Hematopoietic multipotent progenitor cell treated with erythropoietin and hydrocortisone succinate and interleukin-3 and kit ligand, for 17 days (in vitro differentiated cells): ENCODE data around the gene SEPTIN3.

Experiments used
- DNase-seq: peaks from one replicate; pipeline ENCODE4 v3.0.0-alpha.2; 2015; ENCODE audit warnings: low spot score

The SEPTIN3 gene

GRCh38 chr22:41969110-41969646, at the start of gene SEPTIN3:
TSS of gene SEPTIN3 (plus strand) at chr22:41969443. CDS start at chr22:41971493, 2,050 bp downstream.
- DNase-seq = no peak

- DNase-seq = no peak
These were observed 48.8 kb upstream of the SEPTIN3 start for GRCh38 chr22:41920271-41920976.

DNA sequence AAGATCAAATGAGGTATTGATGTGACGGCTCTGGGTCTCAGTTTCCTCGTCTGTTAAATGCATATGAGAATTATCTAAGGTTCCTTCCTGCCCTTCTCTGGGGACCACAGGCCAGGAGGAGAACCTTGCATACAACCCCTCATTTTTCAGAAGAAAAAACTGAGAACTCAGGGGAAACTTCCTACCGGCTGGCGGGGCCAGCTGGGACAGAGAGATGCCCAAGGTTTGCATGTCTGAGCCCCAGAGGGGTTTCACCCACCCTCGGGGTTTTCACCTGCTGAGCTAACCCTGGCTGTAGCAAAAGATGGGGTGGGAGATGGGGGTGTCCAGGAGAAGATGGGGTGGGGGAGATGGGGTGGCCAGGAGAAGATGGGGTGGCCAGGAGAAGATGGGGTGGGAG, 46.9 kb upstream of the SEPTIN3 start:
- no peak for DNase-seq

- DNase-seq = no peak
These were observed 46.2 kb upstream of the SEPTIN3 start for GRCh38 chr22:41922940-41923594.

GRCh38 chr22:41923595-41924276, 45.5 kb upstream of the SEPTIN3 start:
- DNase-seq = no peak

GRCh38 chr22:41925783-41926460, 43.3 kb upstream of the SEPTIN3 start:
- DNase-seq = no peak

- DNase-seq = no peak
These were observed 41.4 kb upstream of the SEPTIN3 start for GRCh38 chr22:41927813-41928212.

- no peak for DNase-seq
These were observed 40.4 kb upstream of the SEPTIN3 start for GRCh38 chr22:41928593-41929417.

DNA sequence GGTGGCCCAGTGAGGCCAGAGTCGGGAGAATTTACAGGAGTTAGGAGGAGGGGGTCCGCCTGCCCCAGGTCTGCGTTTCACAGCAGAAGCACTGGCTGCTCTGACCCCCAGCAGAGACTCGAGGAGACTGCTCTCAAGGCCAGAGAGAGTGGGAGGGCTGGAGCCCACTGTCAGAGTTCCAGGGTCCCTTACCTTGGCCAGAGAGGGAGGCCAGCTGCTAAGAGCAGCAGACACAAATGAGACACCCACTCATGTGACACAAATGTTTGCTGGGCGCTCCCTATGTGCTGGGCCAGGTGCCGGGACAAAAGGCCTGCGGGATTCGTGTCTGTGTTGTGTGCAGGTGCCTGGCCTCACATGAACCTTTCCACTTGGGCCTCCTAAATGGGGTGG, 39.8 kb upstream of the SEPTIN3 start:
- no peak for DNase-seq

- no peak for DNase-seq
These were observed 37.5 kb upstream of the SEPTIN3 start for GRCh38 chr22:41931701-41932269.

GRCh38 chr22:41932353-41932752, 36.9 kb upstream of the SEPTIN3 start:
- no peak for DNase-seq

GRCh38 chr22:41933411-41934177, 35.6 kb upstream of the SEPTIN3 start:
- no peak for DNase-seq

- no peak for DNase-seq
These were observed 34.8 kb upstream of the SEPTIN3 start for GRCh38 chr22:41934284-41935014.

GRCh38 chr22:41935015-41935351, 34.3 kb upstream of the SEPTIN3 start:
- DNase-seq = no peak

DNA sequence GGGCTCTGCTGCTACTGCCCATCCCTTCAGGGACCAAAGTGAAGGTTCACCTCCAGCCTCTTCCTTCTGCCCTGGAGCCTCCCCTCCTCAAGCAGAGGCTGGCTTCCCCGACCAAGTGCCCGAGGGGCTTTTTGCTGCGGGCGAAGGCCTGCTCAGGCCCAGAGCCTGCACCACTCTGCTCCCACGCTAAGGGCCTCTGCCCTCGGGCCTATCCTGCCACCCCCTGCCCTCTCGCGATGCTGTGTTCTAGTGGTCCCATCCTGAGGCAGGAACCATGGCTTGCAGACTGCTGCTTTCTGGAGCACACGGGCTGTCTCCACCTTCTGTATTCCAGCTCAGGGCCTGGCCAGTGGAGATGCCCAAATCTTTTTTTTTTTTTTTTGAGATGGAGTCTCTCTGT, 33.7 kb upstream of the SEPTIN3 start:
- DNase-seq = no peak

- DNase-seq = no peak
These were observed 32.4 kb upstream of the SEPTIN3 start for GRCh38 chr22:41936894-41937169.

- DNase-seq = no peak
These were observed 29.0 kb upstream of the SEPTIN3 start for GRCh38 chr22:41939981-41940831.

DNA sequence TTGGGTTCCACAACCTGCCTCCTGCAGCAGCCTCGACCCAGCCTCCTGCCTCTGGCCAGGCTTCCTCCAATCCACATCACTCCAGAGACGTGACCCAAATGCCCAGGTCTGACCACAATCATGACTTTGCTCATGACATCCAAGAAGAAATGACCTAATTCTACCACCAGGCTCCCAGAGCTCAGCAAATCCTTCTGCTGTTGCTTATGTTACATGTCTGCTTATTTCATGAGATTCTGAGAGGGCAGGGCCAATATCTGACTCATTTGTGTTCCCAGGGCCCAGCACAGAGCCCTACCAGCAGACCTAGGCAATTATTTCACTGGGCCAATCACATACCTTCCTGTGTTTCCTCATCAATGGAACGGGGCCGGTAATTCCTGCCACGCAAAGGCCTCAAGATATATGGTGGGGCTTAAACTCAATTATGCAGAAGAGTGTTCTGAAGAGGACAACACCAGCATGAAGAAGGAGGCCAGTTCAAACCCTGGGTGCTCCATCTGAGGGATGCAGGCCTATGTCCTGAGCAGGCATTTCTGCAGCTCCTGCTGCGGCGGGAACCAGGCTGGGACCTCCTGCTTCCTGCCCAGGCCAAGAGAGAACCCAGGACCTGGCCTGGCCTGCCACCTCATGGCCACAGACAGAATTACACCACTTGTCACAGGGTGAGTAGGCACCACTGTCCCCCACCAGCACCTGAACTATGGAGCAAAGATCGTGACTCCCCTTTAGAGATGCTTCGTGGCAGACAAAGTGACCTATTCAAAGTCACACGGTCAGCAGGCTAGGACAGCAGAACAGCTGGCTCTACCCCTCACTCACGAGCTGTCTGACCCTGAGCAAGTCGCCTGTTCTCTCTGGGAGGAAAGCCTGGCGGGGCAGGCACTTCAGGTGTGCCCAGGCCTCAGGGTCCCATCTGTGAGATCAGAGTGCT, 28.1 kb upstream of the SEPTIN3 start:
- peak; percentile 81 for DNase-seq
